Measurements from ENCODE around the gene RTN4RL1.

RTN4RL1 gene

DNA sequence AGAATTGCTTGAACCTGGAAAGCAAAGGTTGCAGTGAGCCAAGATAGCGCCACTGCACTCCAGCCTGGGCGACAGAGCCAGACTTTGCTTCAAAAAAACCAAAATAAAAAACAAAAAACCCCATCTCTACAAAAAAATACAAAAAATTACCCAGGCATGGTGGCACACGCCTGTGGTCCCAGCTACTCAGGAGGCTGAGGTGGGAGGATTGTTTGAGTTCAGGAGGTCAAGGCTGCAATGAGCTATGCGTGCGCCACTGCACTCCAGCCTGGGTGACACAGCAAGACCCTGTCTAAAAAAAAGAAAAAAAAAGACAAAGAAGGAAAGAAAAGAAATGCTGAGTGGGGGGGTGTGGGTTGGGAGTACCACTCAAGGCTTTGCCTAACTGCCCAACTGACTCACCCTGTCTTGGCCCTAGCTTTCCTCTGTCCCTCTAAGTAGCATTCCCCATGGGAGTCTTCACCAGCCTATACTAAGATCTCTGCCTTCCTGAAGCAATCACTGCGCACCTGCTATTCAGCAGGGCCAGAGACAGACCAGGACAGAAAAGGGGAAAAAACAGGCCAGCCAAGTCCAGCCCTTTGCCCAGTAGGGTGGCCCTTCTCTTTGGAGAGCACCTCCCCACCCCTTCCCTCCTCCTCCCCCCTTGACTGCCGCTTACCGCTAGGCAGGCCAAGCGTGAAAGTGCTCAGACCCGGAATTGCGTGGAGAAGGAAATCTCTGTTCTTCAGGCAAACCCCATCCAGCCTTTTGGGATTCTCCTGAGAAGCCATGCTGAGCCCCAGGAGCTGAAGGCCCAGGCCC lies 45.8 kb downstream of the RTN4RL1 start:
- Histone ChIP-seq H3K9ac (ENCODE audit: low read length in 5 of 5) (no peak overlapping the region), H3K27me3 (ENCODE audit: control insufficient read depth in 5 of 5, insufficient read depth in 4 of 5, low read length in 5 of 5) (peaks cover 0 to 14% (median 8%) of the 10 kb centered on the region in 5 donors), H3K4me3 (ENCODE audit: low read depth in 1 of 5, low read length in 5 of 5) (no peak overlapping the region), H3K27ac (ENCODE audit: low read depth, low read length) (no peak overlapping the region), H3K4me1 (ENCODE audit: control insufficient read depth in 5 of 5, insufficient read depth in 5 of 5, low read length in 5 of 5) (peaks cover 1 to 33% (median 16%) of the 10 kb centered on the region in 5 donors), H3K36me3 (ENCODE audit: control insufficient read depth in 5 of 5, insufficient read depth in 5 of 5, low read length in 5 of 5) (no peaks in the 10 kb centered on the region), H3K9me3 (ENCODE audit: control insufficient read depth in 5 of 5, low read length in 5 of 5) (no peaks in the 10 kb centered on the region)

DNA sequence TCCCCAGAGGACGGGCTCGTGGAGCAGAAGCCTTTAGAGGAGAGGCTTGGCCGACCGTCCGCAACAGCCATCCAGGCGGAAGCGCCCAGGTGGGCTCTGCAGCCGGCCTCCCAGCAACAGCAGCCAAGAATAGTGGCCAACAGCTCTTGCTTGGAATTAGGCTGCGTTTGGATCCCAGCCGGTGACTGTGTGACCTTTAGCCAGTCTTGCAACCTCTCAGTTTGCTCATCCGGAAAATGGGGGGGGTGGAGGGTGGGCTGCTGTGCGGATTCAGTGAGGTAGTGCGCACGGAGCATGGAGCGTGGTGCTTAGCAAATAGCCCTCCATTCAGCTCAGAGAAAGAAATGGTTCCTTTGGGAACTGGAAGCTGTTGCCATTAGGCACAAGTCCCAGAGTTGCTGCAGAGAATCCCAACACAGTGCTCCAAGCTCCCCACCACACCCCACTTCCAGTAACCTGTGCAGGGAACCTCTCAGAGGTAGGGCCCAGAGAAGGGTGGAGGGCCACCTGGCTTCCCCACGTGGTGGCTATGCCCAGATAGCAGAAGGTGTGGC lies 46.7 kb downstream of the RTN4RL1 start:
- no peak overlapping the region for H3K27ac ChIP-seq (ENCODE audit: low read depth, low read length)
- H3K27me3 ChIP-seq (ENCODE audit: control insufficient read depth in 5 of 5, insufficient read depth in 4 of 5, low read length in 5 of 5) = peaks cover 0 to 14% (median 8%) of the 10 kb centered on the region in 5 donors
- no peak overlapping the region for H3K4me3 ChIP-seq (ENCODE audit: low read depth in 1 of 5, low read length in 5 of 5)
- H3K9me3 ChIP-seq (ENCODE audit: control insufficient read depth in 5 of 5, low read length in 5 of 5) = no peaks in the 10 kb centered on the region
- H3K4me1 ChIP-seq (ENCODE audit: control insufficient read depth in 5 of 5, insufficient read depth in 5 of 5, low read length in 5 of 5) = peaks cover 1 to 33% (median 16%) of the 10 kb centered on the region in 5 donors
- H3K36me3 ChIP-seq (ENCODE audit: control insufficient read depth in 5 of 5, insufficient read depth in 5 of 5, low read length in 5 of 5) = no peaks in the 10 kb centered on the region
- H3K9ac ChIP-seq (ENCODE audit: low read length in 5 of 5) = no peak overlapping the region

DNA sequence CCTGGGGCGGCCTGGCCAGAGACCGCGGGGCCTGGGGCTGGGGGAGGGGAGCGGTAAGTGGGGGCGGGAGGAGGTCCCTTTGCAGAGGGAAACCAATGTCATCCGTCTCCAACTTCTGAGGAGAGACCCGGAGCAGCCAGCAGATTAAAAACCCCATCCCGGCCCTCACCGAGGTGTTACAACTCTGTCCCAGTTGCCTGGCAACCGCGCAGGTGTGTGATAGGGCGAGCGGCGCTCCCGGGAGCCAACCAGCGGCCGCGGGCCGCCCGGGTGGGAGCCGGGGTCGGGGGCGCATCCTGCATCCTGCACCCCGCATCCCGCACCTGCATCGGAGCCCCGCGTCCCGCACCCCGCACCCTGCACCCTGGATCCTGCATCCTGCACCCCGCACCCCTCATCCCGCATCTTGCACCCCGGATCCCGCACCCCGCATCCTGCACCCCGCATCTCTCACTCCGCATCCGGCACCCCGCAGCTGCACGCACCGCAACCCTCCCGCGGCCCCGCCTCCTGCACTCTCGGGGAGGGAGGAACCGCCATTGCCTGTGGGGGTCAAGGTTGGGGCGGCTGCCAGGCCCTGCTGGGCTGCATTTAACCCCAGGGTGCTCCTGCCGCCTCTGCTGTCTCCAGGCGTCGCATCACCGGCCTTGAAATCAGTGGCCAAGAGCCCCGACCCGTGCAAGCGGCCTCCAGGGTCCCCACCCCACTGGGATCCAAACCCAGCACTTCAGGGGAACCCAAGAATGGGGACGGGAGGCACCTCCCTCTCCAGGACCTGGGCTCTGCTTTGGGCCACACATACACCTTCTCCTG lies 47.3 kb downstream of the RTN4RL1 start:
- H3K4me3 ChIP-seq (ENCODE audit: low read depth in 1 of 5, low read length in 5 of 5) = no peak overlapping the region
- peaks cover 1 to 33% (median 17%) of the 10 kb centered on the region in 5 donors for H3K4me1 ChIP-seq (ENCODE audit: control insufficient read depth in 5 of 5, insufficient read depth in 5 of 5, low read length in 5 of 5)
- no peak overlapping the region for H3K27ac ChIP-seq (ENCODE audit: low read depth, low read length)
- H3K9ac ChIP-seq (ENCODE audit: low read length in 5 of 5) = no peak overlapping the region
- no peaks in the 10 kb centered on the region for H3K36me3 ChIP-seq (ENCODE audit: control insufficient read depth in 5 of 5, insufficient read depth in 5 of 5, low read length in 5 of 5)
- peaks cover 0 to 14% (median 8%) of the 10 kb centered on the region in 5 donors for H3K27me3 ChIP-seq (ENCODE audit: control insufficient read depth in 5 of 5, insufficient read depth in 4 of 5, low read length in 5 of 5)
- no peaks in the 10 kb centered on the region for H3K9me3 ChIP-seq (ENCODE audit: control insufficient read depth in 5 of 5, low read length in 5 of 5)

DNA sequence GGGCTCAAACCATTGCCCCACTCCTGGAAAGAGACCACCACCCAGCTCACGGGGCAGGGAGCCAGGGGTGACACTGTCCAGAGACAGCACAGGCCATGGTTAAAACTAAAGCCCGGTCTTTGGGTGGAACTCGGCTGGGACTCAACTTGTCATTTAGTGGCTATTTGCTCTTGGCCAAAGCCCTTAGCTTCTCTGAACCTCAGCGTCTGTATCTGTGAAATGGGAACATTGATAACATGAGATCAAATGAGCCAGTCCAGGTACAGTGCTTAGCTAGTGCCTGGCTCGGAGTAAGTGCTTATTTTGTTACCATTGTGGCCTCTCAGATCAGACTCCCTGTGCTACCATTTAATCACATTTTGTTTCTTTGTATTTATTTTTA lies 48.5 kb downstream of the RTN4RL1 start:
- H3K4me3 ChIP-seq (ENCODE audit: low read depth in 1 of 5, low read length in 5 of 5) = no peak overlapping the region
- peaks cover 0 to 14% (median 8%) of the 10 kb centered on the region in 5 donors for H3K27me3 ChIP-seq (ENCODE audit: control insufficient read depth in 5 of 5, insufficient read depth in 4 of 5, low read length in 5 of 5)
- no peaks in the 10 kb centered on the region for H3K9me3 ChIP-seq (ENCODE audit: control insufficient read depth in 5 of 5, low read length in 5 of 5)
- H3K9ac ChIP-seq (ENCODE audit: low read length in 5 of 5) = no peak overlapping the region
- peaks cover 1 to 33% (median 23%) of the 10 kb centered on the region in 5 donors for H3K4me1 ChIP-seq (ENCODE audit: control insufficient read depth in 5 of 5, insufficient read depth in 5 of 5, low read length in 5 of 5)
- no peaks in the 10 kb centered on the region for H3K36me3 ChIP-seq (ENCODE audit: control insufficient read depth in 5 of 5, insufficient read depth in 5 of 5, low read length in 5 of 5)
- no peak overlapping the region for H3K27ac ChIP-seq (ENCODE audit: low read depth, low read length)

DNA sequence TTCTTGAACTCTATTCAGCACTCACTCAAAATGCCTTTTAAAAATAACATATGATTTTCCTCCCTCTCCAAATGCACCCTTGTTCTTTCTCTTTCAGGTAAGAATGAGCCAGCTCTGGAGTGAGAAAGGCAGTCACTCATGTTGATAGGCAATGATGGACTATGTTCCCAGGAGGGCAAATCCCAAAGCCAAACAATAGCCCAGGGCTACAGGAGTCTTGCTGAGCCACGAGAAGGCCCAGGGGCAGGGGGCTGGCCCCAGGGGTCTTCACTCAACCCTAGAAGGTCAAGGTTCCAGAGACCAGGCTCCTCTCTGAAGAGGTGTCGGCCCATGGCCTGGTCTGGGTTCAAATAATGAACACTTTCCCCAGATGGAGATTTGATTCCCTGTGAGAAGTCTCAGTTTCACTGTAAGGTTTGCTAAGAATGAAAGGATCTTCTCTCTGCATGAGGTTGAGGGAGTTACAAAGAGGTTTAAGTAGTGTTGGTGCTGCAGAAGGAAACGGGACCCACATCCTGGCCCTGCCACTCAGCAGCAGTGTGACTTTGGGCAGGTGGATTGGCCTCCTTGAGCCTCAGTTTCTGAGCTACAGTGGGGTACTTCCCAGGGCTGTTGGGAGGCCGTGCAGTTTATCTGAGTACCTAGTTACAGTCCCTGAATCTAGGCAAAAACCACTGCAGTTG lies 49.0 kb downstream of the RTN4RL1 start:
- Histone ChIP-seq H3K4me3 (ENCODE audit: low read depth in 1 of 5, low read length in 5 of 5) (no peak overlapping the region), H3K9me3 (ENCODE audit: control insufficient read depth in 5 of 5, low read length in 5 of 5) (no peaks in the 10 kb centered on the region), H3K36me3 (ENCODE audit: control insufficient read depth in 5 of 5, insufficient read depth in 5 of 5, low read length in 5 of 5) (no peaks in the 10 kb centered on the region), H3K27me3 (ENCODE audit: control insufficient read depth in 5 of 5, insufficient read depth in 4 of 5, low read length in 5 of 5) (peaks cover 0 to 14% (median 8%) of the 10 kb centered on the region in 5 donors), H3K4me1 (ENCODE audit: control insufficient read depth in 5 of 5, insufficient read depth in 5 of 5, low read length in 5 of 5) (peaks cover 1 to 33% (median 23%) of the 10 kb centered on the region in 5 donors), H3K9ac (ENCODE audit: low read length in 5 of 5) (no peak overlapping the region), H3K27ac (ENCODE audit: low read depth, low read length) (no peak overlapping the region)

DNA sequence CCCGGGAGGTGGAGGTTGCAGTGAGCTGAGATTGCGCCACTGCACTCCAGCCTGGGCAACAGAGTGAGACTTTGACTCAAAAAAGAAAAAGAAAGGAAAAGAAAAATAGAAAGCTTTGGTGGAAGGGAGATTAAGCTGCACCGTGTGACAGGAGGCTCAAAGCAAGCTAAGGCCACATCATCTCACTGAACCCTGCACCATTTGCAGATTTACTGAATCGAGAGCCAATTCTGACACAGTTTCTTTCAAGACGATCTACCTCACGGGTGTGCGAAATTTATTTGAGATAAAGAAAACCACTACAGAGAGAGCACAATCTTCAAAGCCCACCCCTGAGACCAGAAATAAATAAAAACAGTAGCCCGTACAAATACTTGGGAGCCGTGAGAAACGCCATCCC lies 49.6 kb downstream of the RTN4RL1 start:
- H3K4me3 ChIP-seq (ENCODE audit: low read depth in 1 of 5, low read length in 5 of 5) = no peak overlapping the region
- H3K9me3 ChIP-seq (ENCODE audit: control insufficient read depth in 5 of 5, low read length in 5 of 5) = no peaks in the 10 kb centered on the region
- no peaks in the 10 kb centered on the region for H3K36me3 ChIP-seq (ENCODE audit: control insufficient read depth in 5 of 5, insufficient read depth in 5 of 5, low read length in 5 of 5)
- H3K27me3 ChIP-seq (ENCODE audit: control insufficient read depth in 5 of 5, insufficient read depth in 4 of 5, low read length in 5 of 5) = peaks cover 0 to 14% (median 8%) of the 10 kb centered on the region in 5 donors
- H3K27ac ChIP-seq (ENCODE audit: low read depth, low read length) = no peak overlapping the region
- peaks cover 1 to 28% (median 23%) of the 10 kb centered on the region in 5 donors for H3K4me1 ChIP-seq (ENCODE audit: control insufficient read depth in 5 of 5, insufficient read depth in 5 of 5, low read length in 5 of 5)
- H3K9ac ChIP-seq (ENCODE audit: low read length in 5 of 5) = no peak overlapping the region

DNA sequence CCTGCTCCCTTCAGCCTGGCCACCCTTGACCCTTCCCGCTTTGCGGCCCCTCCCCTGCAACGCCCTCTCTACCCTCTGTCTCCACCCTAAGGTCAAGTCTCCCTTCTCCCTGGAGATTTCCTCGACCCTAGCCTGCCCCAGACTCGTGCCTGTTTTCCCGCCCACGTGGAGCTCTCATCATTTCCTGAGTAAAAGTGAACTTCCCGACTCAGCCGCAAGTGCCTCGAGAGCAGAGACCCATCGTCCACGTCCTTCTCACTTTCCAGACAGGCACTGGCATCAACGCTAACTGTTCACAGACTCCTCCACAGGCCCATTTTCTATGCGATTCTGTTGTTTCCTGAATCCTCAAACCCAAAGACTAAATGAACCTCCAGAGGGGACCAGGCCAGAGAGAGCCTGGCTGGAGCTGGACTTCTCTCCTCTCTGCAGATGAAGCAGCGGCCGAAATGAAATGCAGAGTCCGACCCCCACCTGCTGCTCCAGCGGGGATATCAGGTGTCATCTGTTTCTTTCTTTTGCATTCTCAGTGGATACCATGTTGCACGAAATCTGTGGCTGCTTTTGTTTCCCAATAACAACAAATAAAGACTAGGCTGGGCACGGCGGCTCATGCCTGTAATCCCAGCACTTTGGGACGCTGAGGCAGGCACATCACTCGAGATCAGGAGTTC lies 52.5 kb downstream of the RTN4RL1 start:
- H3K27me3 ChIP-seq (ENCODE audit: control insufficient read depth in 5 of 5, insufficient read depth in 4 of 5, low read length in 5 of 5) = peaks cover 0 to 16% (median 8%) of the 10 kb centered on the region in 5 donors
- no peak overlapping the region for H3K9ac ChIP-seq (ENCODE audit: low read length in 5 of 5)
- peaks cover 0 to 9% (median 7%) of the 10 kb centered on the region in 5 donors for H3K4me1 ChIP-seq (ENCODE audit: control insufficient read depth in 5 of 5, insufficient read depth in 5 of 5, low read length in 5 of 5)
- no peaks in the 10 kb centered on the region for H3K36me3 ChIP-seq (ENCODE audit: control insufficient read depth in 5 of 5, insufficient read depth in 5 of 5, low read length in 5 of 5)
- no peak overlapping the region for H3K27ac ChIP-seq (ENCODE audit: low read depth, low read length)
- peaks cover 0 to 2% (median 0%) of the 10 kb centered on the region in 5 donors for H3K9me3 ChIP-seq (ENCODE audit: control insufficient read depth in 5 of 5, low read length in 5 of 5)
- no peak overlapping the region for H3K4me3 ChIP-seq (ENCODE audit: low read depth in 1 of 5, low read length in 5 of 5)

DNA sequence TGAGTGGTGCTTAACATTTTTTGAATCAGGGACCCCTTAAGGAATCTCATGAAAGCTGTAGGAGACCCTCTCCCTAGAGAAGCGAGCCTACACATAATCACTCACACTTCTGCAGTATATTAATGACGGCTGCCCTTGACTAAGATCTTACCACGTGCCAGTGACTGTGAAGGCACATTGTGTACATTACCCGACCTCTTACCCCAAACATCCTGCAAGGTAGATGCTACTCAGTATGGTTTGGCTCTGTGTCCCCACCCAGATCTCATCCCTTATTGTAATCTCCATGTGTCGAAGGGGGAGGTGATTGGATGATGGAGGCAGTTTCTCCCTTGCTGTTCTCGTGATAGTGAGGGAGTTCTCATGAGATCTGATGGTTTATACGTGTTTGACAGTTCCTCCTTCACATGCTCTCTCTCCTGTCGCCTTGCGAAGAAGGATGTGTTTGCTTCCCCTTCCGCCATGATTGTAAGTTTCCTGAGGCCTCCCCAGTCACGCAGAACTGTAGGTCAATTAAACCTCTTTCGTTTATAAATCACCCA lies 54.2 kb downstream of the RTN4RL1 start:
- Histone ChIP-seq H3K27me3 (ENCODE audit: control insufficient read depth in 5 of 5, insufficient read depth in 4 of 5, low read length in 5 of 5) (peaks cover 0 to 5% (median 0%) of the 10 kb centered on the region in 5 donors), H3K27ac (ENCODE audit: low read depth, low read length) (no peak overlapping the region), H3K9me3 (ENCODE audit: control insufficient read depth in 5 of 5, low read length in 5 of 5) (peaks cover 0 to 2% (median 0%) of the 10 kb centered on the region in 5 donors)

DNA sequence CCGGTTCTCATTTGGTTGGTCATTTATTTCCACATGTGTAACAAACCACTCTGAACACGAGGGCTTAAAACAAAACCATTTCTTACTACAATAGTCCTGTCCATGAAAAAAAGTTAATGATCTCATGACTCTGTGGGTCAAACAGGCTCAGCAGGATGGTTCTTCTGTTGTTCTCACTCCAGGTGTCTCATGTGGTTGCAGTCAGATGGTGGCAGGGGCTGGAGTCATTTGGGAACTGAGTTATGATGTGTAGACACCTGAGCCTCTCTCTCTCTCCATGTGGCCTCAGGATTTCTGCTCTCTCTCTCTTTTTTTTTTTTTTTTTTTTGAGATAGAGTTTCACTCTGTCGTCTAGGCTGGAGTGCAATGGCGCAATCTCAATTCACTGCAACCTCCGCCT lies 55.4 kb downstream of the RTN4RL1 start:
- Histone ChIP-seq H3K4me3 (ENCODE audit: low read depth in 1 of 5, low read length in 5 of 5) (no peak overlapping the region), H3K27me3 (ENCODE audit: control insufficient read depth in 5 of 5, insufficient read depth in 4 of 5, low read length in 5 of 5) (peaks cover 0 to 5% (median 0%) of the 10 kb centered on the region in 5 donors), H3K27ac (ENCODE audit: low read depth, low read length) (no peak overlapping the region), H3K9ac (ENCODE audit: low read length in 5 of 5) (no peak overlapping the region), H3K4me1 (ENCODE audit: control insufficient read depth in 5 of 5, insufficient read depth in 5 of 5, low read length in 5 of 5) (peaks cover 0 to 15% (median 7%) of the 10 kb centered on the region in 5 donors), H3K9me3 (ENCODE audit: control insufficient read depth in 5 of 5, low read length in 5 of 5) (peaks cover 0 to 2% (median 0%) of the 10 kb centered on the region in 5 donors), H3K36me3 (ENCODE audit: control insufficient read depth in 5 of 5, insufficient read depth in 5 of 5, low read length in 5 of 5) (no peaks in the 10 kb centered on the region)

More for the DNA sequence above, 54.2 kb downstream of the RTN4RL1 start:
- Histone ChIP-seq H3K36me3 (ENCODE audit: control insufficient read depth in 5 of 5, insufficient read depth in 5 of 5, low read length in 5 of 5) (no peaks in the 10 kb centered on the region), H3K9ac (ENCODE audit: low read length in 5 of 5) (no peak overlapping the region), H3K4me1 (ENCODE audit: control insufficient read depth in 5 of 5, insufficient read depth in 5 of 5, low read length in 5 of 5) (peaks cover 0 to 14% (median 7%) of the 10 kb centered on the region in 5 donors), H3K4me3 (ENCODE audit: low read depth in 1 of 5, low read length in 5 of 5) (no peak overlapping the region)
